DND-41 (cell line): Measurements from ENCODE around the gene SHPK.

Experiments used
- ATAC-seq: fragments of 200-7000 bp; cut with Tn5 transposase; 3 replicates; pipeline ENCODE4 v1.9.1; 2021; ENCODE audit warnings: low read depth; ENCODE audit not compliant: insufficient read depth
- DNase-seq: peaks from one replicate; pipeline ENCODE4 v3.0.0-alpha.2; 2020
- H2AFZ ChIP-seq: 2 replicates; pipeline ENCODE4 v1.6.0; 2012; ENCODE audit warnings: low read depth, low read length
- H3K27ac ChIP-seq: 2 replicates; pipeline ENCODE4 v1.5.1; 2012; ENCODE audit warnings: low read length, inconsistent platforms
- H3K27me3 ChIP-seq: fragments of 200-600 bp; sonication (generic); 2 replicates; pipeline ENCODE4 v1.6.0; 2012; ENCODE audit warnings: low read length, mild to moderate bottlenecking, inconsistent platforms; ENCODE audit not compliant: insufficient read depth, poor library complexity
- H3K36me3 ChIP-seq: 2 replicates; pipeline ENCODE4 v1.5.1; 2012; ENCODE audit warnings: low read length, inconsistent platforms; ENCODE audit not compliant: insufficient read depth
- H3K4me1 ChIP-seq: 2 replicates; pipeline ENCODE4 v1.5.1; 2012; ENCODE audit warnings: mild to moderate bottlenecking, low read length; ENCODE audit not compliant: insufficient read depth
- H3K4me2 ChIP-seq: 2 replicates; pipeline ENCODE4 v1.6.0; 2012; ENCODE audit warnings: mild to moderate bottlenecking, moderate library complexity, low read length, inconsistent platforms; ENCODE audit not compliant: insufficient read depth
- H3K4me3 ChIP-seq, 2 experiments: fragments of 200-600 bp in 1 of 2; shearing (Covaris generic) in 1 of 2; 2 replicates each; pipeline ENCODE4 v1.5.1; 2012 to 2016; ENCODE audit warnings: inconsistent platforms in 2 of 2, low read length in 2 of 2, mild to moderate bottlenecking in 2 of 2, low read depth in 1 of 2, moderate library complexity in 1 of 2
- H3K79me2 ChIP-seq: 2 replicates; pipeline ENCODE4 v1.6.0; 2012; ENCODE audit warnings: low read length, inconsistent platforms; ENCODE audit not compliant: insufficient read depth
- H3K9ac ChIP-seq: 2 replicates; pipeline ENCODE4 v1.6.0; 2012; ENCODE audit warnings: low read depth, mild to moderate bottlenecking, inconsistent platforms, low read length, moderate library complexity
- H3K9me3 ChIP-seq: 2 replicates; pipeline ENCODE4 v1.5.1; 2012; ENCODE audit warnings: low read length, moderate library complexity, mild to moderate bottlenecking, inconsistent platforms; ENCODE audit not compliant: insufficient read depth, severe bottlenecking
- H4K20me1 ChIP-seq: 2 replicates; pipeline ENCODE4 v1.6.0; 2012; ENCODE audit warnings: low read length; ENCODE audit not compliant: insufficient read depth
- CTCF ChIP-seq: IDR thresholded peaks from 2 replicates; pipeline ENCODE4 v1.5.1; 2012; ENCODE audit warnings: borderline replicate concordance, low read length, moderate library complexity, mild to moderate bottlenecking; ENCODE audit not compliant: poor library complexity, severe bottlenecking; ENCODE audit errors: extremely low read depth
- EZH2 ChIP-seq: IDR thresholded peaks from 3 replicates; pipeline ENCODE4 v1.6.1; 2012; ENCODE audit warnings: borderline replicate concordance, low read depth, mild to moderate bottlenecking, moderate library complexity, low read length, inconsistent platforms; ENCODE audit not compliant: severe bottlenecking

SHPK gene

DNA sequence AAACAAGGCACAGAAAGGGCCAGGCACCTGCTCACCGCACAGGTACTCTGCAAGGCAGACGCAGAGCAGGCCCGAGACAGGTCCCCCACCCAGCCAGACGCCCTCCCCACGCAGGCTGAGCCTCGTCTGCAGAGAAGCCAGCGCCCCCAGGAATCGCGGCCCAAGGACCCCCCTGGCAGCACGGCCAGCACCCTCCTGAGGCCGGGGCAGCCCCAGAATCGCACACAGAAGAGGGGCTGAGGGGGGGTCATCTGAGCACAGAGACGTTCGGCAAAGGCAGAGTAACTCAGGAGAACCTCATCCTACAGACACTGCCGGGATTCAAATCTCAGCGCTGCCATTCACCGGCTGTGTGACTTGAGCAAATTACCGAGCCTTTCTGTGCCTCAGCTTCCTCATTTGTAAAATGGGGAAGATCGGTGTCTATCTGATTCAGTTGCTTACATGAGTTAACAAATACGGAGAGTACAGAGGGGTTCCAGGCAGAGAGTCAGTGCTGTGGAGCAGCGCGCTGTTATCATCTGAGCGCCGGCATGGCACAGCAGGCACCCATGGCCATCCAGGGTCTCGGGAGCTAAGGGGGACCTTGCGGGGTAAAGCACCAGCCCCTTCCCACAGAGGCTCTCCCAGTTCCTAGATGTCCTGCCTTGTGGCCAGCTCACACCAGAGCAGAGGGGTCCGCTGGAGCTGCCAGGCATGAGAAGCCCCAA, 42.9 kb upstream of the SHPK start:
- H3K4me3 ChIP-seq, result no peak overlapping the region
- no peaks in the 10 kb centered on the region; the same call in 1 of the 2 replicates for H4K20me1 ChIP-seq
- H3K27me3 ChIP-seq, result no peaks in the 10 kb centered on the region
- no peak overlapping the region for H3K4me2 ChIP-seq
- TF ChIP-seq CTCF, result no peak
- no peak for TF ChIP-seq EZH2
- H3K36me3 ChIP-seq, result no peaks in the 10 kb centered on the region
- H2AFZ ChIP-seq, result no peak overlapping the region
- no peak overlapping the region for H3K27ac ChIP-seq
- H3K9me3 ChIP-seq, result no peaks in the 10 kb centered on the region
- no peaks in the 10 kb centered on the region for H3K4me1 ChIP-seq
- DNase-seq (no peak), ATAC-seq (no peak)
- no peaks in the 10 kb centered on the region for H3K79me2 ChIP-seq
- H3K9ac ChIP-seq, result no peak overlapping the region

- Histone ChIP-seq H3K4me2 (no peak overlapping the region), H2AFZ (no peak overlapping the region)
- no peak for ATAC-seq
Measured at GRCh38 chr17:3678095-3678820, 42.2 kb upstream of the SHPK start.

DNA sequence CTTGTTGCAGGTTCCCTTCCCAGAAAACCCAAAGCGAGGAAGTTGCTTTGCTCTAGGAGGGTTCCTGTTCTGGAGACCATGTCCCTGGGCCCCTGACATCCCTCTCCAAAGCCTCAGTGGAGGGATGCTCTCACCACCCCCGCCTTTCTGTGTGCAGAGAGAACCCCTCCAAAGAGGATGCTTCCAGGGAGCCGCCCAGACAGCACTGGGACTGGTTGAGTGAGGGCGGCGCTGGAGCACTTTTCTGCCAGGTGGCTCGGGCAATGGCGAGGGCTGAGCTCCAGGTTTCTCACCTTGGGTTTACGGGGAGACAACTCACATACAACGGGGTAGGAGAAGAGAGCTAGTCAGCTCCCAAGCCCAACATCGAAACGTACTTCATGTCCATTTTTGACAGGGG, 39.8 kb upstream of the SHPK start:
- Histone ChIP-seq H3K9ac (no peak overlapping the region), H3K79me2 (no peaks in the 10 kb centered on the region), H3K27ac (no peak overlapping the region), H3K9me3 (no peaks in the 10 kb centered on the region), H3K4me3 (no peak overlapping the region), H3K36me3 (no peaks in the 10 kb centered on the region), H2AFZ (no peak overlapping the region), H3K4me2 (no peak overlapping the region), H3K27me3 (no peaks in the 10 kb centered on the region), H4K20me1 (no peaks in the 10 kb centered on the region; the same call in 1 of the 2 replicates), H3K4me1 (no peaks in the 10 kb centered on the region)
- TF ChIP-seq CTCF (no peak), EZH2 (no peak)
- DNase-seq, result no peak
- no peak for ATAC-seq

More at GRCh38 chr17:3678095-3678820, 42.2 kb upstream of the SHPK start:
- Histone ChIP-seq H3K79me2 (no peaks in the 10 kb centered on the region), H3K4me3 (no peak overlapping the region), H3K4me1 (no peaks in the 10 kb centered on the region), H3K9me3 (no peaks in the 10 kb centered on the region), H3K27ac (no peak overlapping the region), H3K27me3 (no peaks in the 10 kb centered on the region), H3K9ac (no peak overlapping the region), H4K20me1 (no peaks in the 10 kb centered on the region; the same call in 1 of the 2 replicates), H3K36me3 (no peaks in the 10 kb centered on the region)
- DNase-seq, result no peak
- TF ChIP-seq EZH2, result no peak
- no peak for TF ChIP-seq CTCF
